SU-DHL-6 (cell line): ENCODE measurements around the gene ZFR2.

Source experiments
- EZH2phosphoT487 ChIP-seq: fragments of 200-600 bp; sonication (generic), shearing (Covaris generic); conservative IDR thresholded peaks from 2 replicates; pipeline ENCODE4 v1.6.1; 2018; ENCODE audit warnings: mild to moderate bottlenecking, antibody characterized with exemption, low read length, moderate library complexity, mixed read lengths
- TF ChIP-seq, protein P1 (sequence below): fragments of 200-600 bp; sonication (generic); IDR thresholded peaks from one replicate; pipeline ENCODE4 v1.5.1; 2017; ENCODE audit warnings: antibody characterized with exemption, mild to moderate bottlenecking, low read length, moderate library complexity; ENCODE audit not compliant: insufficient read depth, poor library complexity, severe bottlenecking

DNA sequence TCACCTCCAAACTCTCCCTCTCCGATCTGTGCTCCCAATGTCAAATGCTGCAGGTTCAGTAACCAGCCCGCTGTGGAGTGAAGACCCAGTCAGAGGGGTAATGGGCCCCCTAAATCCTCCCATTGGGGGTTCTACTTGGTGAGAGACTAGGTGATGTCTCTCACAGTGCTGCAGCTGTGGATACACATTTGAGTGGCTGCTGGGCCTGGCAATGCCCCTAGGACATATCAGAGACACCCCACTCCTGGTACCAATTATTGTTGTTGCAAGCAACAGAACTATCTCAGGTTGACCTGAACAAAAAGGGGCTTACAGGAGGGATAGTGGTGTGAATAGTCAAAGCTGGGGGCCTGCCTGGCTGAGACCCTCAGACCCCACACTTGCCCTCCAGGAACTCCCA is 87.2 kb downstream of the ZFR2 start:
- TF ChIP-seq, protein P1, sequence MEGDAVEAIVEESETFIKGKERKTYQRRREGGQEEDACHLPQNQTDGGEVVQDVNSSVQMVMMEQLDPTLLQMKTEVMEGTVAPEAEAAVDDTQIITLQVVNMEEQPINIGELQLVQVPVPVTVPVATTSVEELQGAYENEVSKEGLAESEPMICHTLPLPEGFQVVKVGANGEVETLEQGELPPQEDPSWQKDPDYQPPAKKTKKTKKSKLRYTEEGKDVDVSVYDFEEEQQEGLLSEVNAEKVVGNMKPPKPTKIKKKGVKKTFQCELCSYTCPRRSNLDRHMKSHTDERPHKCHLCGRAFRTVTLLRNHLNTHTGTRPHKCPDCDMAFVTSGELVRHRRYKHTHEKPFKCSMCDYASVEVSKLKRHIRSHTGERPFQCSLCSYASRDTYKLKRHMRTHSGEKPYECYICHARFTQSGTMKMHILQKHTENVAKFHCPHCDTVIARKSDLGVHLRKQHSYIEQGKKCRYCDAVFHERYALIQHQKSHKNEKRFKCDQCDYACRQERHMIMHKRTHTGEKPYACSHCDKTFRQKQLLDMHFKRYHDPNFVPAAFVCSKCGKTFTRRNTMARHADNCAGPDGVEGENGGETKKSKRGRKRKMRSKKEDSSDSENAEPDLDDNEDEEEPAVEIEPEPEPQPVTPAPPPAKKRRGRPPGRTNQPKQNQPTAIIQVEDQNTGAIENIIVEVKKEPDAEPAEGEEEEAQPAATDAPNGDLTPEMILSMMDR: no peak
- no peak for TF ChIP-seq EZH2phosphoT487
